HL-60 (cell line): ENCODE measurements around the gene BCL2.

Experiments used
- CTCF ChIP-seq: IDR thresholded peaks from one replicate; pipeline ENCODE4 v1.5.1; 2011; ENCODE audit warnings: low read length, control low read depth, inconsistent platforms; ENCODE audit not compliant: insufficient read depth
- GABPA ChIP-seq: IDR thresholded peaks from 2 replicates; pipeline ENCODE4 v1.6.1; 2012; ENCODE audit warnings: low read depth
- POLR2AphosphoS5 ChIP-seq: IDR thresholded peaks from 2 replicates; pipeline ENCODE4 v1.6.1; 2012; ENCODE audit warnings: low read depth
- SPI1 ChIP-seq: IDR thresholded peaks from 2 replicates; pipeline ENCODE4 v1.6.1; 2012; ENCODE audit warnings: low read depth, mild to moderate bottlenecking, borderline replicate concordance
- TF ChIP-seq, protein P1 (sequence below): IDR thresholded peaks from 2 replicates; pipeline ENCODE4 v1.6.1; 2012; ENCODE audit warnings: low read depth; ENCODE audit not compliant: insufficient replicate concordance

GRCh38 chr18:63106727-63107126 is 212.8 kb downstream of the BCL2 start:
- TF ChIP-seq CTCF (no peak), POLR2AphosphoS5 (no peak), SPI1 (no peak), GABPA (no peak)
- TF ChIP-seq, protein P1, sequence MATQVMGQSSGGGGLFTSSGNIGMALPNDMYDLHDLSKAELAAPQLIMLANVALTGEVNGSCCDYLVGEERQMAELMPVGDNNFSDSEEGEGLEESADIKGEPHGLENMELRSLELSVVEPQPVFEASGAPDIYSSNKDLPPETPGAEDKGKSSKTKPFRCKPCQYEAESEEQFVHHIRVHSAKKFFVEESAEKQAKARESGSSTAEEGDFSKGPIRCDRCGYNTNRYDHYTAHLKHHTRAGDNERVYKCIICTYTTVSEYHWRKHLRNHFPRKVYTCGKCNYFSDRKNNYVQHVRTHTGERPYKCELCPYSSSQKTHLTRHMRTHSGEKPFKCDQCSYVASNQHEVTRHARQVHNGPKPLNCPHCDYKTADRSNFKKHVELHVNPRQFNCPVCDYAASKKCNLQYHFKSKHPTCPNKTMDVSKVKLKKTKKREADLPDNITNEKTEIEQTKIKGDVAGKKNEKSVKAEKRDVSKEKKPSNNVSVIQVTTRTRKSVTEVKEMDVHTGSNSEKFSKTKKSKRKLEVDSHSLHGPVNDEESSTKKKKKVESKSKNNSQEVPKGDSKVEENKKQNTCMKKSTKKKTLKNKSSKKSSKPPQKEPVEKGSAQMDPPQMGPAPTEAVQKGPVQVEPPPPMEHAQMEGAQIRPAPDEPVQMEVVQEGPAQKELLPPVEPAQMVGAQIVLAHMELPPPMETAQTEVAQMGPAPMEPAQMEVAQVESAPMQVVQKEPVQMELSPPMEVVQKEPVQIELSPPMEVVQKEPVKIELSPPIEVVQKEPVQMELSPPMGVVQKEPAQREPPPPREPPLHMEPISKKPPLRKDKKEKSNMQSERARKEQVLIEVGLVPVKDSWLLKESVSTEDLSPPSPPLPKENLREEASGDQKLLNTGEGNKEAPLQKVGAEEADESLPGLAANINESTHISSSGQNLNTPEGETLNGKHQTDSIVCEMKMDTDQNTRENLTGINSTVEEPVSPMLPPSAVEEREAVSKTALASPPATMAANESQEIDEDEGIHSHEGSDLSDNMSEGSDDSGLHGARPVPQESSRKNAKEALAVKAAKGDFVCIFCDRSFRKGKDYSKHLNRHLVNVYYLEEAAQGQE: no peak
